Activated effector memory CD4-positive, alpha-beta T cell treated with Interleukin-2 at 50 U/mL for 16 hours (primary cell): ENCODE results near the gene RGPD8.

ENCODE experiments used
- DNase-seq: peaks from one replicate; pipeline ENCODE4 v3.0.0-alpha.2; 2020

The RGPD8 gene

GRCh38 chr2:112321375-112322320 is 111.8 kb downstream of the RGPD8 start:
- no peak for DNase-seq
